ENCODE results near the gene FOCAD. TPM values are rescaled to one million over a fixed set of nuclear protein-coding genes. Genes with fewer than 3 reads are reported as not detected.

FOCAD gene
- total RNA-seq, 1 experiment from 2014 or later, result 43.3 TPM

DNA sequence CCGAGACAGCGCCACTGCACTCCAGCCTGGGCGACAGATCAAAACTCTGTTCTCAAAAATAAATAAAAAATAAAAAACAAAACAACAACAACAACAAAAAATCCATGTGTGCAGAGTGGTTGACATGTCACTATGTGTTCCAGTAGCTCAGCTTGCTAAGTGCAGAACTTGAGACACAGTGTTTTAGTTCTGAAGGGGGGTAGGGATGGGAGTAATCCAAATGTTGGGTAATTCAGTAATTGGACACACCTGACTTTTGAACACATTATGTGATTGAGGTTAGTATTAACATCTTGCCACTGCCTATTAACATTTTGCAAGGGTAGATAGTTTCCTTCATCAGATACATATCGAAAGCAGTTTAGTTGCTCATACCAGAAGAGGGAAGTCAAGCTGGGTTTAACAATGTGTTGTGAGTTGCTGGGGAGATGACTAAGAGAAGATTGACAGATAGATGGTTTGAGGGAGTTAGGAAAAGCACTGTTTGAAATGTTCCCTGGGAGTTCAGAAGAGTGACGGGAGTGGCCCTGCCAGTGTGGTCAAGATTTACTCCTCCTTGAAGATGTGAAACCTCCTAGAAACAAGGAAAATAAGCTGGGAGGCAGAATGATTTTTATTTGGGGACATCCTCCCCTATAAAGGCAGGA is 346.5 kb downstream of the FOCAD start:
- no peaks in the 10 kb centered on the region; the same call in 1 of the 2 replicates for H3K4me1 ChIP-seq (ENCODE audit: insufficient read depth, low read length)
- Mint-ChIP-seq H3K27ac (no peak overlapping the region), H3K4me3 (no peak overlapping the region), H3K9me3 (no peaks in the 10 kb centered on the region), H3K36me3 (ENCODE audit: insufficient read depth in 1 of 3, low read depth in 3 of 3) (no peaks in the 10 kb centered on the region), H3K27me3 (ENCODE audit: low read depth) (peaks cover 13% of the 10 kb centered on the region), H3K4me1 (peaks cover 3 to 6% of the 10 kb centered on the region in 2 experiments; a peak in 2 of 4 replicates)
- H2BK12ac ChIP-seq (ENCODE audit: insufficient read length, low read depth, low read length), result no peak overlapping the region
- TF ChIP-seq, protein P1, sequence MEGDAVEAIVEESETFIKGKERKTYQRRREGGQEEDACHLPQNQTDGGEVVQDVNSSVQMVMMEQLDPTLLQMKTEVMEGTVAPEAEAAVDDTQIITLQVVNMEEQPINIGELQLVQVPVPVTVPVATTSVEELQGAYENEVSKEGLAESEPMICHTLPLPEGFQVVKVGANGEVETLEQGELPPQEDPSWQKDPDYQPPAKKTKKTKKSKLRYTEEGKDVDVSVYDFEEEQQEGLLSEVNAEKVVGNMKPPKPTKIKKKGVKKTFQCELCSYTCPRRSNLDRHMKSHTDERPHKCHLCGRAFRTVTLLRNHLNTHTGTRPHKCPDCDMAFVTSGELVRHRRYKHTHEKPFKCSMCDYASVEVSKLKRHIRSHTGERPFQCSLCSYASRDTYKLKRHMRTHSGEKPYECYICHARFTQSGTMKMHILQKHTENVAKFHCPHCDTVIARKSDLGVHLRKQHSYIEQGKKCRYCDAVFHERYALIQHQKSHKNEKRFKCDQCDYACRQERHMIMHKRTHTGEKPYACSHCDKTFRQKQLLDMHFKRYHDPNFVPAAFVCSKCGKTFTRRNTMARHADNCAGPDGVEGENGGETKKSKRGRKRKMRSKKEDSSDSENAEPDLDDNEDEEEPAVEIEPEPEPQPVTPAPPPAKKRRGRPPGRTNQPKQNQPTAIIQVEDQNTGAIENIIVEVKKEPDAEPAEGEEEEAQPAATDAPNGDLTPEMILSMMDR (conservative IDR thresholded peaks at IDR 0.05), result no peak
- H4K5ac ChIP-seq (ENCODE audit: insufficient read length, low read depth, low read length), result no peak overlapping the region
- H3K9me3 ChIP-seq (ENCODE audit: control insufficient read depth, low read depth, low read length), result no peaks in the 10 kb centered on the region
- no peak overlapping the region for H3T11ph ChIP-seq (ENCODE audit: low read length)
- no peak overlapping the region for H2BK20ac ChIP-seq (ENCODE audit: low read depth, low read length, poor library complexity, severe bottlenecking)
- H3K79me1 ChIP-seq (ENCODE audit: insufficient read depth, low read depth, low read length, poor library complexity, severe bottlenecking), result no peaks in the 10 kb centered on the region
- no peak overlapping the region for H4K8ac ChIP-seq (replicated peaks; ENCODE audit: insufficient read length, low read depth, low read length)
- DNase-seq, result no peak
- H3K4me2 ChIP-seq (ENCODE audit: insufficient read depth, insufficient read length, low read length), result peak overlapping the region; percentile 53
- H3K23me2 ChIP-seq (ENCODE audit: insufficient read length, low read depth, low read length, poor library complexity, severe bottlenecking), result peaks cover 6% of the 10 kb centered on the region
- H2AFZ ChIP-seq (ENCODE audit: low read length), result no peak overlapping the region
- no peak overlapping the region for H3K4ac ChIP-seq (ENCODE audit: low read depth, low read length)
- no peak overlapping the region for H3K27ac ChIP-seq (ENCODE audit: insufficient read length, low read depth, low read length)
- H3K18ac ChIP-seq (ENCODE audit: insufficient read length, low read depth, low read length), result no peak overlapping the region
- H3K56ac ChIP-seq (ENCODE audit: insufficient read length, low read depth, low read length), result no peak overlapping the region
- H4K91ac ChIP-seq (ENCODE audit: insufficient read length, low read depth, low read length), result no peak overlapping the region
- no CpG with 5 or more reads among the region's 5 CpGs for WGBS (ENCODE audit: extremely low coverage, insufficient read length, low lambda C conversion rate)
- H4K20me1 ChIP-seq (ENCODE audit: control insufficient read depth, insufficient read depth, insufficient read length), result no peaks in the 10 kb centered on the region
- no peak overlapping the region for H3K23ac ChIP-seq (ENCODE audit: insufficient read length, low read depth, low read length)
- no peak overlapping the region for H2BK5ac ChIP-seq (ENCODE audit: insufficient read length, low read length)
- no peak overlapping the region for H3K9ac ChIP-seq (ENCODE audit: extremely low read depth, insufficient read length, low read length)
- no peaks in the 10 kb centered on the region for H3K79me2 ChIP-seq (ENCODE audit: insufficient read depth, low read length)
- no peak overlapping the region for H2BK120ac ChIP-seq (ENCODE audit: low read depth, low read length, poor library complexity, severe bottlenecking)
- H3K27me3 ChIP-seq (ENCODE audit: insufficient read depth, low read length), result no peaks in the 10 kb centered on the region
- no peak overlapping the region for H3K14ac ChIP-seq (ENCODE audit: insufficient read depth, low read length)
- H2AK5ac ChIP-seq (ENCODE audit: insufficient read length, low read length), result no peak overlapping the region
- H2BK15ac ChIP-seq (ENCODE audit: low read depth, low read length), result no peak overlapping the region
